Mesenteric fat pad (tissue), 1 donor: ENCODE measurements around the gene KRT31. TPM values are rescaled to one million over a fixed set of nuclear protein-coding genes. Genes with fewer than 3 reads are reported as not detected.
"Not testable (repeated sequence)": the region's sequence is repeated elsewhere in the genome, so short reads cannot be mapped to it uniquely, and the experiment has no call there.

Experiments used
- DNase-seq: peaks from one replicate; pipeline ENCODE4 v3.0.0-alpha.2; 2020; ENCODE audit warnings: low spot score
- long read RNA-seq: library from polyadenylated mRNA; unstranded; transcript quantifications from one replicate; pipeline ENCODE4 v2.0.0, GENCODE V29; 2020
- total RNA-seq: library from RNA; stranded (reverse); fragmentation: NEBNext Ultra II Directional; extraction: Animal tissue kit (Norgen Biotek cat#: 25700); gene quantifications from one replicate; pipeline ENCODE4 v1.2.1, GENCODE V29; 2021
- donor health status: DM: yes; HTN: yes; CAD: no.

Gene KRT31
- total RNA-seq: not detected
- long read RNA-seq: 0 reads

GRCh38 chr17:41396996-41397660, at the start of gene KRT31:
Gene KRT31 (minus strand): TSS chr17:41397608. CDS start chr17:41397539, 69 bp downstream.
- DNase-seq: no peak

DNA sequence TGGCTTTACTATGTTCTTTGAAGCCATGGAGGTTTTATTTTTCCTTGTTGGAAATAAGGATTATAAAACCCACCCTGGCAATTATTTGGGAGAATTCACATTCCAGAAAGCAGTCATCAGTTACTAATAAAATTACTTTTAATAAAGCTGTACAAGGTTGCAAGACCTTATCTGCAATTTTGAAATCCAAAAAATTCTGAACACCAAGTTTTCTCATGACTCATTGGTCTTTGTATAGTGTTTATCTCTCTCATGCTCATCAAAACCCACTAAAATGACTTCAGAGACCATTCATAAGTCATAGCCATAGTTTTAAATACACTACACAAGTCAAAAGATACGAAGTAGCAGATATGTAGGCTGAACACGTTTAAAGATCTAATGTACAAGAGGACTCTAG, 49.4 kb upstream of the KRT31 start:
- DNase-seq: no peak

GRCh38 chr17:41444640-41445039, 47.2 kb upstream of the KRT31 start:
- no peak for DNase-seq

DNA sequence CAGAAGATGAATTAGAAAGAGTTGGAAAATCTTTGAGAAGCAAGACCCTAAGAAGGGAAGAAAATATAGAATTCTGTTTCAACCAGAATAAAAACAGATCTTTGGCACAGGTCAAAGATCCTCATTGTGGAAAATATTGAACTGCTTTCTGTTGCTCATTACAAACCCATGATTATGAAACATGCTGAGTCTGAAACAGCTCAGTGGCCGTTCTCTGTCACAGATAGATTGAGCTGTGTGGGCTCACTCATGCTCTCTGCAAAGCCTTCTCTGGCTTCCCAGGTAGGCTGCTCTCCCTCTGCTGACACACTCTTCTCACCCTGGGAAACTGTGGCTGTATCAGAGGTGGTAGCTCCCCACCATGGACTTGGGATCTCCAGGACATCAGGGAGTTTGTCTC, 46.8 kb upstream of the KRT31 start:
- no peak for DNase-seq

DNA sequence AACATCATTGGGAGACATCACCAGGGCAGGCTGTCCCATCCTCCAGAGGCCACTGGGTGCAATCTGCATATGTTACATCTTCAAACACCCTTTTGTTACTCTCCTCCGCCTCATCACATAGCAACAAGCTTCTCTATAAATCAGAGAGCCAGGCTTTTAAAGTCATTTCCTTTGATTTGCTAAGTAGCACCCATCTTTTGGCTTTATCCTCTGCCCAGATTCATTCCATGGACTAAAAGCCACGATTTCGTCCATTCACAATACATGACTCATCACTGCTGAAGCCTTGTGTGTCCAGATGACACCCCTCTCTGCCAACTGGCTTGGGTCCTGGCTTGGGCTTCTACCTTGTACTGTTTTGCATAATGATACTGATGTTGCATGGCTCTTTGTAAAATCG, 45.3 kb upstream of the KRT31 start:
- DNase-seq: peak; percentile 3

GRCh38 chr17:41440531-41441033, 43.2 kb upstream of the KRT31 start, which contains the start of gene KRT38:
Gene KRT38 (minus strand): TSS chr17:41440983. CDS start chr17:41440921, 62 bp downstream.
- no peak for DNase-seq

- DNase-seq: no peak
These were observed 42.0 kb upstream of the KRT31 start for GRCh38 chr17:41439375-41439774.

- no peak for DNase-seq
These were observed 40.4 kb upstream of the KRT31 start for GRCh38 chr17:41437769-41438168.

GRCh38 chr17:41437254-41437653, 39.8 kb upstream of the KRT31 start:
- DNase-seq: no peak

DNA sequence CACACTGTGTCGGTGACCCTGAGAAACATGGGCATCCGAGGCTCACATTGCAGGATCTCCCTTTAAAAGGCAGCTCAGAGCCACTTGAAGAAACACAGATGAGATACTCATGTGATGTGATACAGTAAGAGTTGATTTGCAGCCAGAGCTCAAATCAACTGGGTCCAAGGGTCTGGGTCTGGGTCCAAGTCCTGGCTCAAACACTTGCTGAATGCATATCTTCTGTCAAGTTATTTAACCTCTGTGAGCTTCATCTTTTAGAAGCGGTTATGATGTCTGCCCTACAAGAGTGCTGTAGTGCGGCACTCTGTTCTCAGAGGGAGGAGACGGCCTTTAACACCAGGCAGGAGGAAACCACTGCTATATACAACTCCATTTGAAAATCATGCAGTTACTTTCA, 37.0 kb upstream of the KRT31 start:
- DNase-seq: no peak

GRCh38 chr17:41434005-41434404, 36.6 kb upstream of the KRT31 start:
- DNase-seq: no peak

GRCh38 chr17:41433586-41433985, 36.2 kb upstream of the KRT31 start:
- no peak for DNase-seq

GRCh38 chr17:41430376-41430775, 33.0 kb upstream of the KRT31 start:
- not testable (repeated sequence) for DNase-seq

- no peak for DNase-seq
These were observed 32.3 kb upstream of the KRT31 start for GRCh38 chr17:41429667-41430066.

GRCh38 chr17:41428591-41429291, 31.3 kb upstream of the KRT31 start:
- DNase-seq: no peak

GRCh38 chr17:41424111-41424635, 26.8 kb upstream of the KRT31 start, which contains the start of gene KRT37:
Gene KRT37 (minus strand): TSS chr17:41424585. CDS start chr17:41424523, 62 bp downstream.
- no peak for DNase-seq

GRCh38 chr17:41422586-41422985, 25.2 kb upstream of the KRT31 start:
- DNase-seq: not testable (repeated sequence)

GRCh38 chr17:41421617-41422016, 24.2 kb upstream of the KRT31 start:
- DNase-seq: no peak

- DNase-seq: no peak
These were observed 23.7 kb upstream of the KRT31 start for GRCh38 chr17:41421116-41421515.

DNA sequence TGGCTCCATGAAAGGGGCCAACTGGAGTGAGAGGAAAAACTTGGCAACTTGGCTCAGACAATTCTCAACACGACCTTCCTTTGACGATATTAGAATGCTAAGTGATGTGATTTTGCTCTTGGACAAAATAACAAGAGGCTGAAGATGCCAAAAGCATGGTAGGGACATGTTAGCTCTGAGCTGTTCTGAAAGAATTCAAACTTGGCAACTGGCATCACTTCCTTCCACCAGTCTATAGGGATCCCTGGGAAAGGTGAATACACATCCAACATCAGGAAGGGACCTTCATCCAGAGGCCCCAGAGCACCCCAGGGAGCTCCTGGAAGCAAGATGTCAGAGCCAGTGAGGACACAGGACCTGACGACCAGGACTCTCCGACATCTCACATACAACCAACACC, 22.7 kb upstream of the KRT31 start:
- no peak for DNase-seq

DNA sequence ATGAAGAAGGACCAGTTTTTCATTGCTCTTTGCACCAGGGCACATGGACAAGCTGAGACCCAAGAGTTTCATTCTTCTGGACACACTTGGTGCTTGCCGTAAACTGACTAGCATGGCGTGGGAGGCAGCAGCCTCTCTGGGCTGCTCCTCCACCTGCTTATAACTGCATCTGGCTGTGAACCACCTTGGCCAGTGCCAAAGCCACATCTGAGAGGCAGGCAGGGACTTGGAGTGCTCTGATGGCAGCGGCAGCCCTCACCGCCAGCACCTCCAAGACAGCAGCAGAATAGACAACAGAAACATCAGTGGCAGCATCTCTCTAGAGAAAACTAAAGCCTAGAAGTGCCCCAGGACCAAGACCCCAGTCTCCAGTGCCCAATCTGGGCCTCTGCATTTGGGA, 22.3 kb upstream of the KRT31 start:
- no peak for DNase-seq
